ENCODE measurements around the gene HORMAD2.

DNA sequence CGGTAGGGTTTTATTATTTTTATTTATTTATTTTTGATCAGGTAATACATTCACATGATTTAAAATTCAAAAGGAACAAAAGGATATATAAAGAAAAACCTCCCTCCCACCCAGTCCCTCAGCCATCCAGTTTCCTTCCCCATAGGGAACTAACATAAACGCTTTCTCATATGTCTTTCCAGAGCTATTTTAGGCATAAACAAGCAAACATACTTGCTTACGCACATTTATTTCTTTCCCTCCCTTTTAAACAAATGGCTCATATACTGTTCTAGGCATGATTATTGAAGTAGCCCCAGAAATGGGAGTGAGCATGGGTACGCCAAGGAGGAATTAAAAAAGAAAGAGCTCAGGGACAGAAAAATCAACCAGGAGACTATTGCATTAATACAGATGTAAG lies 102.6 kb downstream of the HORMAD2 start:
- no peak for TF ChIP-seq EZH2 (IDR thresholded peaks at IDR 0.05; ENCODE audit: low read length, unreplicated experiment)
- TF ChIP-seq, protein P1, sequence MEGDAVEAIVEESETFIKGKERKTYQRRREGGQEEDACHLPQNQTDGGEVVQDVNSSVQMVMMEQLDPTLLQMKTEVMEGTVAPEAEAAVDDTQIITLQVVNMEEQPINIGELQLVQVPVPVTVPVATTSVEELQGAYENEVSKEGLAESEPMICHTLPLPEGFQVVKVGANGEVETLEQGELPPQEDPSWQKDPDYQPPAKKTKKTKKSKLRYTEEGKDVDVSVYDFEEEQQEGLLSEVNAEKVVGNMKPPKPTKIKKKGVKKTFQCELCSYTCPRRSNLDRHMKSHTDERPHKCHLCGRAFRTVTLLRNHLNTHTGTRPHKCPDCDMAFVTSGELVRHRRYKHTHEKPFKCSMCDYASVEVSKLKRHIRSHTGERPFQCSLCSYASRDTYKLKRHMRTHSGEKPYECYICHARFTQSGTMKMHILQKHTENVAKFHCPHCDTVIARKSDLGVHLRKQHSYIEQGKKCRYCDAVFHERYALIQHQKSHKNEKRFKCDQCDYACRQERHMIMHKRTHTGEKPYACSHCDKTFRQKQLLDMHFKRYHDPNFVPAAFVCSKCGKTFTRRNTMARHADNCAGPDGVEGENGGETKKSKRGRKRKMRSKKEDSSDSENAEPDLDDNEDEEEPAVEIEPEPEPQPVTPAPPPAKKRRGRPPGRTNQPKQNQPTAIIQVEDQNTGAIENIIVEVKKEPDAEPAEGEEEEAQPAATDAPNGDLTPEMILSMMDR (conservative IDR thresholded peaks at IDR 0.05; ENCODE audit: low read depth, low read length) = no peak
- no peak for TF ChIP-seq EZH2phosphoT487 (IDR thresholded peaks at IDR 0.05; ENCODE audit: borderline replicate concordance, low read length)

Measured in PC-3 (cell line).